Endothelial cell of umbilical vein (primary cell): ENCODE data around the gene XRCC2. TPM values are rescaled to one million over a fixed set of nuclear protein-coding genes. Genes with fewer than 3 reads are reported as not detected.

ENCODE experiments used
- BruUV-seq: library from RNA; stranded (reverse); fragments of 400-500 nt; replicated peaks from 2 replicates; lab custom pipeline; 2021; lab: Mats Ljungman, UMichigan
- CTCF ChIA-PET: fragments of 300-600, 350-600 bp; sonication (Branson Sonifier 250); formaldehyde crosslinking; loops from one replicate; lab custom pipeline; 2021; ENCODE audit warnings: antibody characterized with exemption, inconsistent platforms; lab: Charles Lee
- POLR2A ChIA-PET: fragments of 300-600, 350-600 bp; sonication (Branson Sonifier 250); formaldehyde crosslinking; loops from one replicate; lab custom pipeline; 2021; ENCODE audit warnings: antibody characterized with exemption, inconsistent platforms; lab: Charles Lee
- DNase-seq: peaks from one replicate; pipeline ENCODE4 v3.0.0-alpha.2; 2011; ENCODE audit warnings: low read depth, low spot score
- FAIRE-seq: peaks from 2 replicates; lab custom pipeline; 2011; peaks lifted over from hg19 to GRCh38; lab: Jason Lieb, UNC
- H2AFZ ChIP-seq: 2 replicates; pipeline ENCODE4 v1.6.0; 2012; ENCODE audit warnings: low read depth, low read length, control low read depth, inconsistent platforms
- H3K27ac ChIP-seq: 2 replicates; pipeline ENCODE4 v1.5.1; 2011; ENCODE audit warnings: low read depth, mild to moderate bottlenecking, control low read depth, low read length, moderate library complexity; ENCODE audit not compliant: insufficient read depth
- H3K27me3 ChIP-seq, 2 experiments: 2 replicates each; pipeline versions ENCODE4 v1.6.0 to v1.6.1; 2011; ENCODE audit warnings: low read length in 2 of 2, mixed read lengths in 1 of 2; ENCODE audit not compliant: control insufficient read depth in 2 of 2, insufficient read depth in 2 of 2
- H3K36me3 ChIP-seq, 2 experiments: 2 replicates in 1 of 2; 3 replicates in 1 of 2; pipeline ENCODE4 v1.5.1; 2011; ENCODE audit warnings: low read length in 2 of 2, mild to moderate bottlenecking in 1 of 2, moderate library complexity in 1 of 2; ENCODE audit not compliant: control insufficient read depth in 2 of 2, insufficient read depth in 2 of 2; ENCODE audit errors: extremely low read depth in 1 of 2
- H3K4me1 ChIP-seq: 3 replicates; pipeline ENCODE4 v1.5.1; 2011; ENCODE audit warnings: mild to moderate bottlenecking, low read length; ENCODE audit not compliant: control insufficient read depth, insufficient read depth; ENCODE audit errors: extremely low read depth
- H3K4me2 ChIP-seq: 2 replicates; pipeline ENCODE4 v1.6.1; 2011; ENCODE audit warnings: low read length, control low read depth, mixed read lengths; ENCODE audit not compliant: insufficient read depth
- H3K4me3 ChIP-seq, 3 experiments: fragments of 200-600 bp in 1 of 3; sonication (generic), shearing (Covaris generic) in 1 of 3; replicated peaks in 1 of 3; 2 replicates each; pipeline ENCODE4 v1.5.1; 2011 to 2016; ENCODE audit warnings: control low read depth in 3 of 3, low read length in 3 of 3, mild to moderate bottlenecking in 2 of 3, inconsistent platforms in 1 of 3, low read depth in 1 of 3, moderate library complexity in 1 of 3; ENCODE audit not compliant: insufficient read depth in 1 of 3
- H3K79me2 ChIP-seq: 2 replicates; pipeline ENCODE4 v1.6.0; 2012; ENCODE audit warnings: low read length, inconsistent platforms; ENCODE audit not compliant: control insufficient read depth, insufficient read depth
- H3K9ac ChIP-seq: replicated peaks from 2 replicates; pipeline ENCODE3; 2011; ENCODE audit warnings: low read length, control low read depth; ENCODE audit not compliant: insufficient read depth; ENCODE audit errors: extremely low read depth
- H3K9me1 ChIP-seq: replicated peaks from 3 replicates; pipeline ENCODE4 v1.6.0; 2011; ENCODE audit warnings: mild to moderate bottlenecking, low read length; ENCODE audit not compliant: control insufficient read depth, insufficient read depth; ENCODE audit errors: extremely low read depth
- H3K9me3 ChIP-seq: replicated peaks from 2 replicates; pipeline ENCODE4 v1.5.1; 2012; ENCODE audit warnings: low read length, inconsistent platforms; ENCODE audit not compliant: control insufficient read depth, insufficient read depth
- H4K20me1 ChIP-seq: replicated peaks from 2 replicates; pipeline ENCODE3; 2011; ENCODE audit warnings: mild to moderate bottlenecking, low read length; ENCODE audit not compliant: control insufficient read depth, insufficient read depth; ENCODE audit errors: extremely low read depth
- EZH2 ChIP-seq: IDR thresholded peaks from 2 replicates; pipeline ENCODE4 v1.6.1; 2012; ENCODE audit warnings: borderline replicate concordance, low read depth, mild to moderate bottlenecking, moderate library complexity, low read length, inconsistent platforms; ENCODE audit not compliant: severe bottlenecking
- FOS ChIP-seq: IDR thresholded peaks from 2 replicates; pipeline ENCODE4 v1.6.1; 2011; ENCODE audit warnings: mild to moderate bottlenecking, low read length, moderate library complexity, borderline replicate concordance; ENCODE audit not compliant: insufficient read depth
- GATA2 ChIP-seq: IDR thresholded peaks from 2 replicates; pipeline ENCODE4 v1.7.0; 2011; ENCODE audit warnings: low read depth, mild to moderate bottlenecking, moderate library complexity, mixed read lengths, low read length; ENCODE audit not compliant: insufficient read length, insufficient read depth
- JUN ChIP-seq: IDR thresholded peaks from 2 replicates; pipeline ENCODE4 v1.6.1; 2011; ENCODE audit warnings: borderline replicate concordance, low read depth; ENCODE audit not compliant: insufficient read length, insufficient read depth
- MYC ChIP-seq: IDR thresholded peaks from one replicate; pipeline ENCODE4 v1.6.1; 2011; ENCODE audit warnings: mild to moderate bottlenecking, low read depth, low read length
- POLR2A ChIP-seq: IDR thresholded peaks from 2 replicates; pipeline ENCODE4 v1.6.1; 2012; ENCODE audit warnings: low read depth, mild to moderate bottlenecking, control low read depth, low read length
- POLR2AphosphoS5 ChIP-seq: IDR thresholded peaks from 2 replicates; pipeline ENCODE4 v1.6.1; 2012; ENCODE audit warnings: low read depth, mild to moderate bottlenecking, control low read depth, low read length, moderate library complexity; ENCODE audit not compliant: insufficient read depth
- dilution Hi-C: fragments of 300-500 bp; cut with MboI; formaldehyde crosslinking; loops from one replicate; pipeline ENCODE4 v1.15.0; 2019; ENCODE audit warnings: low sequenced_read_pairs; ENCODE audit not compliant: extremely low pct_ligation_motif_present
- intact Hi-C: fragments of 100-400 bp; cut with micrococcal nuclease; formaldehyde crosslinking; loops from one replicate; pipeline ENCODE4 v1.10.0; 2022
- polyA plus RNA-seq, 4 experiments: library from polyadenylated mRNA; depleted of rRNA in 3 of 4; stranded (reverse) in 3 of 4; unstranded in 1 of 4; fragments of >200 nt; gene quantifications; 2 replicates each; pipeline versions ENCODE4 v1.2.1 to v1.2.3, GENCODE V29; 2011 to 2012; ENCODE audit warnings: missing spikeins in 1 of 4
- total RNA-seq: library from RNA; stranded (reverse); gene quantifications from 2 replicates; pipeline ENCODE4 v1.2.3, GENCODE V29; 2021
- TF ChIP-seq, protein P1 (sequence below), 2 donors: IDR thresholded peaks; 1 replicate in 1 of 2; 2 replicates in 1 of 2; pipeline ENCODE4 v1.5.1; 2011; ENCODE audit warnings: low read length in 2 of 2, mild to moderate bottlenecking in 2 of 2, moderate library complexity in 2 of 2, control low read depth in 1 of 2, inconsistent platforms in 1 of 2, low read depth in 1 of 2; ENCODE audit not compliant: insufficient read depth in 1 of 2; ENCODE audit errors: extremely low read depth in 1 of 2
- TF ChIP-seq, protein P2 (sequence below): IDR thresholded peaks from 2 replicates; pipeline ENCODE4 v1.6.1; 2011; ENCODE audit not compliant: insufficient read depth, insufficient read length

XRCC2 gene
- total and polyA plus RNA-seq, 2 donors (not counting 3 experiments of a cell fraction or from before 2014, with no cell fraction given) = 2.4 to 8.8 TPM

DNA sequence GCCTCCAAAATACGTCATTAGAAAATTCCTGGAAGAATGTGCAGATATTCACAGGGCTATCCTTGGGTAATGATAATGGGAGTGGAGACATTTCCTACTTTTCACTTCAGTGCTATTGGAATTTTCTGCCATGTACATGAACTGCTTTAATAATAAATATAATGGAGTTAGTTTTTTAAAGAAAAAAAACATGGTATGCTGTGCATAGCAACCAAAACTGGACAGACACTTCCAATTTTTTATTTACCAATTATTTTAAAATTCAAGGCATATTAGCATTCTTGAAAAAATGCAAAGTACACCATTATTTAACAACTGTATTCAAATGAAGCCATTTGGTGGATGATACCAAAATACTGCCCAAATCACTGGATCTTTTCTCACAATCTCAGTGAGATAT lies 3.3 kb downstream of the XRCC2 start:
- H3K9ac ChIP-seq = no peak overlapping the region
- TF ChIP-seq EZH2 (no peak), POLR2AphosphoS5 (no peak), JUN (no peak), MYC (no peak), FOS (no peak), GATA2 (no peak), POLR2A (no peak)
- TF ChIP-seq, protein P1, sequence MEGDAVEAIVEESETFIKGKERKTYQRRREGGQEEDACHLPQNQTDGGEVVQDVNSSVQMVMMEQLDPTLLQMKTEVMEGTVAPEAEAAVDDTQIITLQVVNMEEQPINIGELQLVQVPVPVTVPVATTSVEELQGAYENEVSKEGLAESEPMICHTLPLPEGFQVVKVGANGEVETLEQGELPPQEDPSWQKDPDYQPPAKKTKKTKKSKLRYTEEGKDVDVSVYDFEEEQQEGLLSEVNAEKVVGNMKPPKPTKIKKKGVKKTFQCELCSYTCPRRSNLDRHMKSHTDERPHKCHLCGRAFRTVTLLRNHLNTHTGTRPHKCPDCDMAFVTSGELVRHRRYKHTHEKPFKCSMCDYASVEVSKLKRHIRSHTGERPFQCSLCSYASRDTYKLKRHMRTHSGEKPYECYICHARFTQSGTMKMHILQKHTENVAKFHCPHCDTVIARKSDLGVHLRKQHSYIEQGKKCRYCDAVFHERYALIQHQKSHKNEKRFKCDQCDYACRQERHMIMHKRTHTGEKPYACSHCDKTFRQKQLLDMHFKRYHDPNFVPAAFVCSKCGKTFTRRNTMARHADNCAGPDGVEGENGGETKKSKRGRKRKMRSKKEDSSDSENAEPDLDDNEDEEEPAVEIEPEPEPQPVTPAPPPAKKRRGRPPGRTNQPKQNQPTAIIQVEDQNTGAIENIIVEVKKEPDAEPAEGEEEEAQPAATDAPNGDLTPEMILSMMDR (IDR thresholded peaks at IDR 0.05; ENCODE audit: extremely low read depth in 1 of 2, insufficient read depth in 1 of 2, low read depth in 1 of 2, low read length in 2 of 2) = no peak
- TF ChIP-seq, protein P2, sequence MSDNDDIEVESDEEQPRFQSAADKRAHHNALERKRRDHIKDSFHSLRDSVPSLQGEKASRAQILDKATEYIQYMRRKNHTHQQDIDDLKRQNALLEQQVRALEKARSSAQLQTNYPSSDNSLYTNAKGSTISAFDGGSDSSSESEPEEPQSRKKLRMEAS = no peak
- H3K4me1 ChIP-seq = peaks cover 11% of the 10 kb centered on the region
- no peaks in the 10 kb centered on the region for H3K27me3 ChIP-seq
- H3K79me2 ChIP-seq = peaks cover 49% of the 10 kb centered on the region
- intact Hi-C loops = no loop called here
- no peak overlapping the region for H2AFZ ChIP-seq
- dilution Hi-C loops = no loop called here
- no peak overlapping the region for H3K4me3 ChIP-seq
- no peaks in the 10 kb centered on the region for H3K9me3 ChIP-seq
- BruUV-seq = no TSS peak
- no peak for FAIRE-seq
- no peak overlapping the region for H3K4me2 ChIP-seq
- H3K36me3 ChIP-seq = no peaks in the 10 kb centered on the region
- no peak overlapping the region for H3K27ac ChIP-seq
- H4K20me1 ChIP-seq = no peaks in the 10 kb centered on the region
- DNase-seq = no peak
- ChIA-PET POLR2A (no interaction called here), CTCF (interaction anchor here (2.0 kb wide), 1 partner anchor 34 kb away, joined by 5 read pairs; no protein-coding TSS in a partner anchor)
- no peaks in the 10 kb centered on the region for H3K9me1 ChIP-seq
